ENCODE data around the gene KRI1.
"Not testable (repeated sequence)": the region's sequence is repeated elsewhere in the genome, so short reads cannot be mapped to it uniquely, and the experiment has no call there.

The KRI1 gene

GRCh38 chr19:10546817-10547216 lies 19.0 kb downstream of the KRI1 start:
- no peak for DNase-seq

GRCh38 chr19:10544753-10545251 lies 21.0 kb downstream of the KRI1 start:
- DNase-seq, result no peak

- no peak for DNase-seq
Observed at GRCh38 chr19:10544242-10544752, 21.5 kb downstream of the KRI1 start.

GRCh38 chr19:10543420-10544241 lies 22.2 kb downstream of the KRI1 start, which contains the start of gene ATG4D:
Gene ATG4D (plus strand): TSS chr19:10543904. CDS start chr19:10544091, 187 bp downstream.
- DNase-seq, result peak; percentile 52 to 62

GRCh38 chr19:10543059-10543419 lies 22.8 kb downstream of the KRI1 start:
- no peak for DNase-seq

GRCh38 chr19:10539016-10539415 lies 26.8 kb downstream of the KRI1 start:
- DNase-seq, result not testable (repeated sequence)

GRCh38 chr19:10538204-10538983 lies 27.4 kb downstream of the KRI1 start:
- no peak for DNase-seq

GRCh38 chr19:10537668-10538067 lies 28.1 kb downstream of the KRI1 start:
- no peak for DNase-seq

GRCh38 chr19:10535613-10536012 lies 30.2 kb downstream of the KRI1 start:
- DNase-seq, result no peak

GRCh38 chr19:10533646-10534386 lies 32.0 kb downstream of the KRI1 start:
- no peak for DNase-seq

- DNase-seq, result no peak
Observed at GRCh38 chr19:10532457-10532856, 33.4 kb downstream of the KRI1 start.

GRCh38 chr19:10526887-10527286 lies 38.9 kb downstream of the KRI1 start:
- not testable (repeated sequence) for DNase-seq

- DNase-seq, result no peak
Observed at GRCh38 chr19:10525636-10526035, 40.2 kb downstream of the KRI1 start.

- DNase-seq, result no peak
Observed at GRCh38 chr19:10523135-10523636, 42.6 kb downstream of the KRI1 start.

GRCh38 chr19:10521461-10522171 lies 44.2 kb downstream of the KRI1 start:
- no peak for DNase-seq

- no peak for DNase-seq
Observed at GRCh38 chr19:10520652-10521318, 45.0 kb downstream of the KRI1 start.

- DNase-seq, result no peak
Observed at GRCh38 chr19:10519421-10519820, 46.4 kb downstream of the KRI1 start.

- DNase-seq, result no peak
Observed at GRCh38 chr19:10518444-10519361, 47.1 kb downstream of the KRI1 start.

GRCh38 chr19:10517760-10518443 lies 47.9 kb downstream of the KRI1 start:
- peak; percentile 18 for DNase-seq

GRCh38 chr19:10517361-10517759 lies 48.5 kb downstream of the KRI1 start, which contains the start of gene S1PR5:
Gene S1PR5 (minus strand): TSS chr19:10517447. CDS start chr19:10515011, 2,436 bp downstream.
- DNase-seq, result no peak

All from Kasumi-1 (cell line).